HEK293 (cell line): ENCODE results near the gene ANXA3.

Source experiments
- CTCF ChIA-PET: fragments of 350-600 bp; formaldehyde crosslinking; extraction: SDS; loops from one replicate; lab custom pipeline; 2021; ENCODE audit warnings: antibody characterized with exemption; lab: Yijun Ruan, JAX
- POLR2A ChIA-PET: fragments of 300-600 bp; formaldehyde crosslinking; extraction: SDS; loops from one replicate; lab custom pipeline; 2020; ENCODE audit warnings: antibody characterized with exemption, inconsistent platforms; lab: Yijun Ruan, JAX
- H3K27ac ChIP-seq: fragments of 200-500 bp; sonication (Bioruptor generic); 2 replicates; pipeline ENCODE4 v1.5.1; 2014; ENCODE audit warnings: low read depth, low read length, control low read depth, inconsistent platforms; ENCODE audit errors: extremely low read depth
- H3K36me3 ChIP-seq, 2 experiments: fragments of 200-500 bp in 1 of 2; sonication (Bioruptor generic) in 1 of 2; 1 replicate in 1 of 2; 2 replicates in 1 of 2; pipeline ENCODE4 v1.5.1; 2014 to 2017; ENCODE audit warnings: inconsistent platforms in 2 of 2, low read length in 2 of 2; ENCODE audit not compliant: control insufficient read depth in 2 of 2, insufficient read depth in 1 of 2
- H3K4me1 ChIP-seq: fragments of 200-500 bp; sonication (Bioruptor generic); 2 replicates; pipeline ENCODE4 v1.5.1; 2014; ENCODE audit warnings: mild to moderate bottlenecking, low read length, inconsistent platforms; ENCODE audit not compliant: control insufficient read depth, insufficient read depth
- H3K4me3 ChIP-seq: 2 replicates; pipeline ENCODE4 v1.5.1; 2011; ENCODE audit warnings: low read depth, mild to moderate bottlenecking, control low read depth, low read length, moderate library complexity
- H3K9me3 ChIP-seq: fragments of 200-500 bp; sonication (Bioruptor generic); 2 replicates; pipeline ENCODE4 v1.5.1; 2014; ENCODE audit warnings: low read depth, low read length, inconsistent platforms; ENCODE audit not compliant: control insufficient read depth, insufficient read depth
- ATF2 ChIP-seq: fragments of 450-650 bp; formaldehyde crosslinking; IDR thresholded peaks from 2 replicates; pipeline ENCODE4 v1.5.1; 2016; ENCODE audit warnings: missing biosample characterization, missing genetic modification characterization, low read depth
- GFI1B ChIP-seq: fragments of 450-650 bp; formaldehyde crosslinking; IDR thresholded peaks from 2 replicates; pipeline ENCODE4 v1.5.1; 2016; ENCODE audit warnings: missing biosample characterization, missing genetic modification characterization
- MEIS1 ChIP-seq: sonication (generic); formaldehyde crosslinking; IDR thresholded peaks from 2 replicates; pipeline ENCODE4 v1.8.1; 2022; ENCODE audit warnings: missing genetic modification reagents, mild to moderate bottlenecking, borderline replicate concordance
- SCRT1 ChIP-seq: fragments of 450-650 bp; formaldehyde crosslinking; IDR thresholded peaks from 2 replicates; pipeline ENCODE4 v1.5.1; 2016; ENCODE audit warnings: missing biosample characterization, missing genetic modification characterization, borderline replicate concordance
- ZBTB20 ChIP-seq: fragments of 450-650 bp; formaldehyde crosslinking; IDR thresholded peaks from 2 replicates; pipeline ENCODE4 v1.5.1; 2016; ENCODE audit warnings: missing biosample characterization, missing genetic modification characterization
- ZBTB21 ChIP-seq: fragments of 450-650 bp; formaldehyde crosslinking; IDR thresholded peaks from 2 replicates; pipeline ENCODE4 v1.5.1; 2017; ENCODE audit warnings: missing biosample characterization, missing genetic modification characterization
- ZBTB49 ChIP-seq: fragments of 450-650 bp; formaldehyde crosslinking; IDR thresholded peaks from 2 replicates; pipeline ENCODE4 v1.5.1; 2016; ENCODE audit warnings: missing biosample characterization, missing genetic modification characterization, low read depth
- ZEB2 ChIP-seq: fragments of 450-650 bp; formaldehyde crosslinking; IDR thresholded peaks from 2 replicates; pipeline ENCODE4 v1.5.1; 2016; ENCODE audit warnings: missing biosample characterization, missing genetic modification characterization
- ZNF133 ChIP-seq: fragments of 450-650 bp; formaldehyde crosslinking; IDR thresholded peaks from 2 replicates; pipeline ENCODE4 v1.5.1; 2016; ENCODE audit warnings: missing biosample characterization, missing genetic modification characterization
- ZNF146 ChIP-seq: fragments of 450-650 bp; formaldehyde crosslinking; IDR thresholded peaks from 2 replicates; pipeline ENCODE4 v1.5.1; 2016; ENCODE audit warnings: missing biosample characterization, missing genetic modification characterization
- ZNF248 ChIP-seq: fragments of 450-650 bp; formaldehyde crosslinking; IDR thresholded peaks from 2 replicates; pipeline ENCODE4 v1.5.1; 2017; ENCODE audit warnings: missing biosample characterization, missing genetic modification characterization
- ZNF292 ChIP-seq: fragments of 450-650 bp; formaldehyde crosslinking; IDR thresholded peaks from 2 replicates; pipeline ENCODE4 v1.5.1; 2016; ENCODE audit warnings: low read depth, missing biosample characterization, missing genetic modification characterization, borderline replicate concordance
- ZNF311 ChIP-seq: fragments of 450-650 bp; formaldehyde crosslinking; IDR thresholded peaks from 2 replicates; pipeline ENCODE4 v1.5.1; 2017; ENCODE audit warnings: missing biosample characterization, missing genetic modification characterization, borderline replicate concordance
- ZNF37A ChIP-seq: fragments of 450-650 bp; IDR thresholded peaks from 2 replicates; pipeline ENCODE4 v1.5.1; 2018; ENCODE audit warnings: missing biosample characterization, missing genetic modification characterization
- ZNF391 ChIP-seq: fragments of 450-650 bp; formaldehyde crosslinking; IDR thresholded peaks from 2 replicates; pipeline ENCODE4 v1.5.1; 2016; ENCODE audit warnings: low read depth, missing biosample characterization, missing genetic modification characterization, borderline replicate concordance
- ZNF521 ChIP-seq: fragments of 450-650 bp; formaldehyde crosslinking; IDR thresholded peaks from 2 replicates; pipeline ENCODE4 v1.5.1; 2017; ENCODE audit warnings: missing biosample characterization, mild to moderate bottlenecking, missing genetic modification characterization
- ZNF610 ChIP-seq: fragments of 450-650 bp; formaldehyde crosslinking; IDR thresholded peaks from 2 replicates; pipeline ENCODE4 v1.5.1; 2016; ENCODE audit warnings: missing biosample characterization, missing genetic modification characterization, borderline replicate concordance
- ZNF621 ChIP-seq: fragments of 450-650 bp; formaldehyde crosslinking; IDR thresholded peaks from 2 replicates; pipeline ENCODE4 v1.5.1; 2017; ENCODE audit warnings: missing biosample characterization, missing genetic modification characterization
- ZNF629 ChIP-seq: fragments of 450-650 bp; formaldehyde crosslinking; IDR thresholded peaks from 2 replicates; pipeline ENCODE4 v1.5.1; 2017; ENCODE audit warnings: missing biosample characterization, missing genetic modification characterization
- TF ChIP-seq, protein P1 (sequence below): fragments of 450-650 bp; formaldehyde crosslinking; IDR thresholded peaks from 2 replicates; pipeline ENCODE4 v1.5.1; 2016; ENCODE audit warnings: missing biosample characterization, missing genetic modification characterization
- TF ChIP-seq, protein P2 (sequence below): fragments of 450-650 bp; formaldehyde crosslinking; optimal IDR thresholded peaks from 2 replicates; pipeline ENCODE3; 2016; ENCODE audit warnings: missing biosample characterization, mild to moderate bottlenecking, missing genetic modification characterization
- TF ChIP-seq, protein P3 (sequence below): fragments of 450-650 bp; formaldehyde crosslinking; IDR thresholded peaks from 2 replicates; pipeline ENCODE4 v1.5.1; 2016; ENCODE audit warnings: missing biosample characterization, missing genetic modification characterization

Gene ANXA3

DNA sequence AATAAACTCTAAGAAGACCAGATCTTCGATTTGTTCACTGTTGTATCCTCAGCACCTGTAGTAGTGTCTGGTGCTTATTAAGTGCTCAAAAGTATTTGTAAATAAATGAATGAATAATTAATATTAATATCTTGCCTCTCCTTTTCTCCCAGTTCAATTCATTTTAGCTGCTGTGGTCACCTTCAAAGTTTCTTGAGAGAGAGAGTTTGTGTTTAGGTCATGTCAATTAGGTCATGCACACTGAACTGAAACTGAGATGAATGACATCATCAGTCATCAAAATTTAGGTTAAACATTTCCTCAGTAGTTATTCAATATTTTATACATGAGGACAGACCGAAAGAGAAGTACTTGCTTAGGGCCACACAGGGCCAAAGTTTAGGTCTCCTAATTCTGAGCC, 73.5 kb downstream of the ANXA3 start:
- Histone ChIP-seq H3K36me3 (no peaks in the 10 kb centered on the region), H3K27ac (no peak overlapping the region), H3K9me3 (no peaks in the 10 kb centered on the region), H3K4me1 (no peaks in the 10 kb centered on the region), H3K4me3 (no peak overlapping the region)
- TF ChIP-seq ZBTB21 (tag by site-specific recombination) (peak; percentile 64; the same call in 1 of the 2 replicates), ZNF629 (tag by site-specific recombination) (peak; percentile 76), ZNF610 (no peak), ATF2 (tag by site-specific recombination) (peak; percentile 87), ZNF521 (tag by site-specific recombination) (no peak)
- ChIA-PET POLR2A (no interaction called here), CTCF (interaction anchor here (0.7 to 1.7 kb wide), 2 partner anchors 20 to 440 kb away, joined by 3 to 6 read pairs; no protein-coding TSS in a partner anchor)

DNA sequence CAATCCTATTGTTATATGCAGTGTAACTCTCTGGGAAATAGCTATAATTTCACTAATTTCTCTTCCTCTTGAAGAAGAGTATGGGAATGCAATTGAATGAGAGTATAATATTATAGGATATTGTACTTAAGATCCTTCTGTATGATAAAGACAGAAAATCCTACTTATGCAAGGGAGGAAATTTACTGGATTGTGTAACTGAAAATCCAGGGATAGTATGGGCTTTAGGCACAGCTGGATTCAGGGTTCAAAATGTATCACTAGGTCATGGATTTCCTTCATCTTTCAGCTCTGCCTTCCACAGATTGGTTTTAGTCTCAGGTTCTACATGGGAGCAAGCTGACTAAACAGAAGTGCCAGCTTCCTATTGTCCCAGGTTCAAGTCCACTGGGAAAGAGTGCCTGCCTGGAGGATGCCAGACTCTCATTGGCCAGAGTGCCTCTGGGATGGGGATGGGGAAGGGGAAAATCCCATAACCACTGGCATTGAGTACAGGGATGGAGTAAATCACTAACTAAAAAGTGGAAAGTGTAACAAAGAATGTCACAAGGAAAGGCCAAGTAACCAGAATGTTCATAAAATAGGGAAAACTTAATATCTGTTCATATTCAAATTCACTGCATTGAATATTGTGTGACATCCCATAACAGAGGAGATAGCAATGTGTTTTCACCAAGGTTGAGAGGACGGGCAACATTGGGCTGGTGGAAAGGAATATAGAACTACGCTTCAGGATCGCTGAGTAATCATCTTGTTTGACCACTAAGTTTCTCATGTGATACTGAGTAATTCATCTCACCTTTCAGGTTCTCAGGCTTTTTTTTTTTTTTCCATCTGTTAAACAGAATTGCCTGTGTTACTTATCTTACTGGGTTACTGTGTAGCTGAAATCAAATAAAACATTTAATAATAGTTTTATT, 75.7 kb downstream of the ANXA3 start:
- POLR2A ChIA-PET: no interaction called here
- no peak overlapping the region for H3K4me3 ChIP-seq
- H3K36me3 ChIP-seq: no peaks in the 10 kb centered on the region
- H3K27ac ChIP-seq: no peak overlapping the region
- no peaks in the 10 kb centered on the region for H3K4me1 ChIP-seq
- H3K9me3 ChIP-seq: no peaks in the 10 kb centered on the region
- CTCF ChIA-PET: interaction anchor here (0.5 to 3.1 kb wide), 4 partner anchors 14 to 166 kb away, joined by 3 to 10 read pairs (median 4); no protein-coding TSS in a partner anchor
- no peak for TF ChIP-seq MEIS1 (CRISPR knock-in tag)
- TF ChIP-seq ZNF248 (tag by site-specific recombination): no peak
- TF ChIP-seq ZBTB20 (tag by site-specific recombination): no peak
- no peak for TF ChIP-seq ZEB2 (tag by site-specific recombination)
- no peak for TF ChIP-seq SCRT1 (tag by site-specific recombination)
- TF ChIP-seq, protein P1, sequence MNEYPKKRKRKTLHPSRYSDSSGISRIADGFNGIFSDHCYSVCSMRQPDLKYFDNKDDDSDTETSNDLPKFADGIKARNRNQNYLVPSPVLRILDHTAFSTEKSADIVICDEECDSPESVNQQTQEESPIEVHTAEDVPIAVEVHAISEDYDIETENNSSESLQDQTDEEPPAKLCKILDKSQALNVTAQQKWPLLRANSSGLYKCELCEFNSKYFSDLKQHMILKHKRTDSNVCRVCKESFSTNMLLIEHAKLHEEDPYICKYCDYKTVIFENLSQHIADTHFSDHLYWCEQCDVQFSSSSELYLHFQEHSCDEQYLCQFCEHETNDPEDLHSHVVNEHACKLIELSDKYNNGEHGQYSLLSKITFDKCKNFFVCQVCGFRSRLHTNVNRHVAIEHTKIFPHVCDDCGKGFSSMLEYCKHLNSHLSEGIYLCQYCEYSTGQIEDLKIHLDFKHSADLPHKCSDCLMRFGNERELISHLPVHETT (tag by site-specific recombination): no peak
- no peak for TF ChIP-seq ZNF311 (tag by site-specific recombination)
- no peak for TF ChIP-seq ZNF37A (tag by site-specific recombination)
- no peak for TF ChIP-seq ZNF146 (tag by site-specific recombination)
- no peak for TF ChIP-seq ZNF292 (tag by site-specific recombination)
- TF ChIP-seq ZNF391 (tag by site-specific recombination): no peak
- TF ChIP-seq ZNF133 (tag by site-specific recombination): no peak
- TF ChIP-seq GFI1B (tag by site-specific recombination): no peak
- TF ChIP-seq, protein P2, sequence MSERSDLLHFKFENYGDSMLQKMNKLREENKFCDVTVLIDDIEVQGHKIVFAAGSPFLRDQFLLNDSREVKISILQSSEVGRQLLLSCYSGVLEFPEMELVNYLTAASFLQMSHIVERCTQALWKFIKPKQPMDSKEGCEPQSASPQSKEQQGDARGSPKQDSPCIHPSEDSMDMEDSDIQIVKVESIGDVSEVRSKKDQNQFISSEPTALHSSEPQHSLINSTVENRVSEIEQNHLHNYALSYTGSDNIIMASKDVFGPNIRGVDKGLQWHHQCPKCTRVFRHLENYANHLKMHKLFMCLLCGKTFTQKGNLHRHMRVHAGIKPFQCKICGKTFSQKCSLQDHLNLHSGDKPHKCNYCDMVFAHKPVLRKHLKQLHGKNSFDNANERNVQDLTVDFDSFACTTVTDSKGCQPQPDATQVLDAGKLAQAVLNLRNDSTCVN: no peak
- TF ChIP-seq, protein P3, sequence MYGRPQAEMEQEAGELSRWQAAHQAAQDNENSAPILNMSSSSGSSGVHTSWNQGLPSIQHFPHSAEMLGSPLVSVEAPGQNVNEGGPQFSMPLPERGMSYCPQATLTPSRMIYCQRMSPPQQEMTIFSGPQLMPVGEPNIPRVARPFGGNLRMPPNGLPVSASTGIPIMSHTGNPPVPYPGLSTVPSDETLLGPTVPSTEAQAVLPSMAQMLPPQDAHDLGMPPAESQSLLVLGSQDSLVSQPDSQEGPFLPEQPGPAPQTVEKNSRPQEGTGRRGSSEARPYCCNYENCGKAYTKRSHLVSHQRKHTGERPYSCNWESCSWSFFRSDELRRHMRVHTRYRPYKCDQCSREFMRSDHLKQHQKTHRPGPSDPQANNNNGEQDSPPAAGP: no peak
- no peak for TF ChIP-seq ZBTB49 (tag by site-specific recombination)
- no peak for TF ChIP-seq ZNF621 (tag by site-specific recombination)
